Kidney epithelial cell (primary cell): ENCODE results near the gene SMCO2. TPM values are rescaled to one million over a fixed set of nuclear protein-coding genes. Genes with fewer than 3 reads are reported as not detected.

Source experiments
- DNase-seq: peaks from one replicate; pipeline ENCODE4 v3.0.0-alpha.2; 2010; ENCODE audit warnings: low read depth
- H3K27me3 ChIP-seq: 2 replicates; pipeline ENCODE4 v1.6.0; 2011; ENCODE audit warnings: low read length; ENCODE audit not compliant: control insufficient read depth, insufficient read depth
- H3K36me3 ChIP-seq: 2 replicates; pipeline ENCODE4 v1.5.1; 2011; ENCODE audit warnings: low read length; ENCODE audit not compliant: control insufficient read depth, insufficient read depth
- H3K4me3 ChIP-seq: 2 replicates; pipeline ENCODE4 v1.5.1; 2011; ENCODE audit warnings: low read depth, mild to moderate bottlenecking, control low read depth, low read length
- total RNA-seq: library from RNA; depleted of rRNA; stranded (reverse); fragments of >200 nt; gene quantifications from 2 replicates; pipeline ENCODE4 v1.2.3, GENCODE V29; 2015
- TF ChIP-seq, protein P1 (sequence below): IDR thresholded peaks from 2 replicates; pipeline ENCODE4 v1.5.1; 2011; ENCODE audit warnings: mild to moderate bottlenecking, moderate library complexity, low read length, control low read depth, inconsistent platforms; ENCODE audit not compliant: insufficient read depth, poor library complexity, severe bottlenecking

SMCO2 gene
- total RNA-seq, 1 donor from 2014 or later = 0.58 TPM

DNA sequence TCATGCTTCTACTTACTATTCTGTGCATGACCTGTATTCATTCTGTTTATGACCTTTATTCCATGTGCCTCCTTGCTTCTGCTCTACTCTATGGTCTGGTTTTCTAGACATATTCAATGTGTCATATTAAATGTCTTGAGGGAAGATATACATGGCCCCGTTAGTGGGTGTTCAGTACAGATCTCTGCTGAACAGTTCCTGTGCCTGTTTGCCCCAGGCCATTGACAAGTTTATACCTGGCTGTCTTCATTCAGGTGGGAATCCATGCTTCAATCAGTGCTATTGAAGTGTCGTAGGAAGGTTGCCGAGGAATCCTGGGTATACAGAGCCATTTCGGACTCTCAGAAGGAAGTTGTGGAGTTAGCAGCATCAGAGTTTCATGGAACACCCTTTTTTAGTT, 70.1 kb downstream of the SMCO2 start:
- Histone ChIP-seq H3K4me3 (no peak overlapping the region), H3K27me3 (no peaks in the 10 kb centered on the region), H3K36me3 (no peaks in the 10 kb centered on the region)
- DNase-seq = no peak
- TF ChIP-seq, protein P1, sequence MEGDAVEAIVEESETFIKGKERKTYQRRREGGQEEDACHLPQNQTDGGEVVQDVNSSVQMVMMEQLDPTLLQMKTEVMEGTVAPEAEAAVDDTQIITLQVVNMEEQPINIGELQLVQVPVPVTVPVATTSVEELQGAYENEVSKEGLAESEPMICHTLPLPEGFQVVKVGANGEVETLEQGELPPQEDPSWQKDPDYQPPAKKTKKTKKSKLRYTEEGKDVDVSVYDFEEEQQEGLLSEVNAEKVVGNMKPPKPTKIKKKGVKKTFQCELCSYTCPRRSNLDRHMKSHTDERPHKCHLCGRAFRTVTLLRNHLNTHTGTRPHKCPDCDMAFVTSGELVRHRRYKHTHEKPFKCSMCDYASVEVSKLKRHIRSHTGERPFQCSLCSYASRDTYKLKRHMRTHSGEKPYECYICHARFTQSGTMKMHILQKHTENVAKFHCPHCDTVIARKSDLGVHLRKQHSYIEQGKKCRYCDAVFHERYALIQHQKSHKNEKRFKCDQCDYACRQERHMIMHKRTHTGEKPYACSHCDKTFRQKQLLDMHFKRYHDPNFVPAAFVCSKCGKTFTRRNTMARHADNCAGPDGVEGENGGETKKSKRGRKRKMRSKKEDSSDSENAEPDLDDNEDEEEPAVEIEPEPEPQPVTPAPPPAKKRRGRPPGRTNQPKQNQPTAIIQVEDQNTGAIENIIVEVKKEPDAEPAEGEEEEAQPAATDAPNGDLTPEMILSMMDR = no peak

- no peak overlapping the region for H3K4me3 ChIP-seq
- no peaks in the 10 kb centered on the region for H3K27me3 ChIP-seq
- H3K36me3 ChIP-seq = no peaks in the 10 kb centered on the region
- DNase-seq = no peak
- TF ChIP-seq, protein P1 = no peak
These were observed 71.0 kb downstream of the SMCO2 start for GRCh38 chr12:27517546-27517945.

DNA sequence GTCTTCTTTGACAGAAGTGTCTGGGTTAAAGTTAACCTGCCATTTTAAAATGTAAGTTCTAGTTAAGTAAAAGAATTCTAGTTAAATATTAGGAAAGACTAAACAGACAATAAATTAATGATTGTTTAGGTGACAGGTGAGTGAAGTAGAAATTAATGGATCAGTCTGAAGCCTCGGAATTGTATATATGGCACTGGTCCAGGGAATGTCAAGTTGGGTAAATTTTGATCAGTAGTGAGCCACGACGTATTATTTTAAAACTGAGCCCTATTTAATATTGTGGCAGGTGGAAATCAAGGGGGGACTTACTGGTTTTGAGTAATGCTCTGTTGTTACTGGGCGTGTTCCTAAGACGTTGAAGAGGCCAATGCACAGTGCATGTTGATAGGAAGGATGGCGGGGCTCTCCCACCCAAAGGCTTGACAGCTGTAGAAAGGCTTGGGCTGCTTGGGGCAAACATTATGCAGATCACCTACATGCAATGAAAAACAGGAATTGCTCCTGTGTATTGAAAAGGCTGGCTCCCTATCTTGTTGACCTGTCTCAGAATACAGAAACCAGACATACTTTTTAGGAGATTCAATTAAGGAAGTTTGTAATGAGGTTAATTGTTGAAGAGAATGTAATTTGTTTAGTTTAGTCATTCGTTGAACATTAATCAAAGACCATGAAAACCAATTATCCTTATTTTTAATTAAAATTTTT, 71.6 kb downstream of the SMCO2 start:
- Histone ChIP-seq H3K27me3 (no peaks in the 10 kb centered on the region), H3K36me3 (no peaks in the 10 kb centered on the region), H3K4me3 (no peak overlapping the region)
- TF ChIP-seq, protein P1 = no peak
- DNase-seq = no peak

GRCh38 chr12:27521066-27521465, 74.5 kb downstream of the SMCO2 start:
- no peak for DNase-seq
- TF ChIP-seq, protein P1 = no peak

DNA sequence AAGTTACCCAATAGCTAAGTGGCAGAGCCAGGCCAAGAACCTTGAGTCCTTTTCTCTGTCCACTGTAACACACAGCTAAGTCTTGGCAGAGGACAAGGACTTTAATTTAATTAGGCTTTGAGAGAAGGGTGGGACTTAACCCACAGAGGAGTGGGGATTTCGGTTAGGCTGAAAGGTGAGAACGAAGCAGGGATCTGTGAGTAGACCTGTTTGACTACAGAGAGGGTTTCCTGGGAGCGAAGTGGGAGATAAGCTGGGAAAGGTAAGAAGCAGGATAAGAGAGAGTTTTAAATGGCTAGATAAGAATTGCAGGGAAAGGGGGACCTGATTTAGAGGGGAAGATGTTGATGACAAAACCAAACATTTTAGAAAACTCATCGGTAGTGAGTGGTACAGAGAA, 75.4 kb downstream of the SMCO2 start:
- no peaks in the 10 kb centered on the region for H3K36me3 ChIP-seq
- DNase-seq = no peak

More at GRCh38 chr12:27521066-27521465, 74.5 kb downstream of the SMCO2 start:
- Histone ChIP-seq H3K27me3 (no peaks in the 10 kb centered on the region), H3K4me3 (no peak overlapping the region), H3K36me3 (no peaks in the 10 kb centered on the region)

DNA sequence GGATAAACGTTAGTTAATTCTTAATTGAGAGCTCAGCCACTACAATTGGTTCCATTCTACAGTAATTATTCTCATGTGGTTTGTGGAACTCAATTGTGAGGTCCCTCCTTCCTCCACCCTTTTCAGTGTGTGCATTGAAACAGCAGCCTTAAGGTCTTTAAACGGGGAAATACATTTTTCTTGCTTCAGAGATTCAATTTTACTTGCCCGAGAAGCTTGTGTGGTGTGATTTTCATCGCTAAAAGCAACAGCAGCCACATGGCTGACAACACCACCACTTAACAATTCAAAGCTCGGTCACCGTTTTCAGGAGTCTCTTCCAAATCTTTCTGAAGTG, 76.7 kb downstream of the SMCO2 start:
- TF ChIP-seq, protein P1 = no peak
- Histone ChIP-seq H3K27me3 (no peaks in the 10 kb centered on the region), H3K4me3 (peak overlapping the region; percentile 80), H3K36me3 (no peaks in the 10 kb centered on the region)
- DNase-seq = no peak

More for the DNA sequence above, 75.4 kb downstream of the SMCO2 start:
- TF ChIP-seq, protein P1 = no peak
- H3K27me3 ChIP-seq = no peaks in the 10 kb centered on the region
- no peak overlapping the region for H3K4me3 ChIP-seq
